Kidney tubule cell (primary cell): ENCODE data around the gene EFNA3.
A peak's percentile ranks its signal among the peaks of the same experiment; 100 is the strongest.

ENCODE experiments used
- DNase-seq: peaks from one replicate; pipeline ENCODE4 v3.0.0-alpha.2; 2018; ENCODE audit warnings: low spot score

The EFNA3 gene

GRCh38 chr1:155048449-155049334 lies 29.9 kb upstream of the EFNA3 start:
- DNase-seq = no peak

- DNase-seq = peak; percentile 58
Measured at GRCh38 chr1:155049651-155050559, 28.7 kb upstream of the EFNA3 start.

GRCh38 chr1:155050560-155051341 lies 27.9 kb upstream of the EFNA3 start, which contains the start of gene ADAM15:
Gene ADAM15 (plus strand): TSS chr1:155051316. CDS start chr1:155051387, 71 bp downstream.
- peak; percentile 83 for DNase-seq

- DNase-seq = no peak
Measured at GRCh38 chr1:155051342-155051776, 27.3 kb upstream of the EFNA3 start.

GRCh38 chr1:155051777-155052398 lies 26.7 kb upstream of the EFNA3 start:
- peak; percentile 61 for DNase-seq

- DNase-seq = peak; percentile 27
Measured at GRCh38 chr1:155052439-155053395, 25.9 kb upstream of the EFNA3 start.

GRCh38 chr1:155053531-155054105 lies 25.0 kb upstream of the EFNA3 start:
- DNase-seq = no peak

- no peak for DNase-seq
Measured at GRCh38 chr1:155057104-155057503, 21.5 kb upstream of the EFNA3 start.

- no peak for DNase-seq
Measured at GRCh38 chr1:155057788-155058211, 20.8 kb upstream of the EFNA3 start.

- DNase-seq = no peak
Measured at GRCh38 chr1:155060736-155061135, 17.9 kb upstream of the EFNA3 start.

- DNase-seq = peak; percentile 92
Measured at GRCh38 chr1:155061381-155062150, 17.1 kb upstream of the EFNA3 start.

GRCh38 chr1:155062151-155062686 lies 16.4 kb upstream of the EFNA3 start:
- no peak for DNase-seq

- DNase-seq = peak; percentile 59
Measured at GRCh38 chr1:155062702-155063411, 15.8 kb upstream of the EFNA3 start.

- DNase-seq = peak; percentile 85
Measured at GRCh38 chr1:155063550-155064110, 15.0 kb upstream of the EFNA3 start, which contains the start of gene EFNA4. Gene EFNA4 (plus strand): TSS chr1:155063740. CDS start chr1:155063824, 84 bp downstream.

- DNase-seq = peak; percentile 44
Measured at GRCh38 chr1:155064111-155064831, 14.4 kb upstream of the EFNA3 start.

GRCh38 chr1:155064832-155065429 lies 13.7 kb upstream of the EFNA3 start:
- no peak for DNase-seq
